GM19023 (cell line): ENCODE measurements around the gene PLIN5.
"Not testable (repeated sequence)": the region's sequence is repeated elsewhere in the genome, so short reads cannot be mapped to it uniquely, and the experiment has no call there.

Source experiments
- ATAC-seq: cut with Tn5 transposase; IDR thresholded peaks from one replicate; pipeline ENCODE4 v1.9.1; 2021; ENCODE audit warnings: mild to moderate bottlenecking, moderate library complexity; ENCODE audit not compliant: unreplicated experiment

Gene PLIN5

DNA sequence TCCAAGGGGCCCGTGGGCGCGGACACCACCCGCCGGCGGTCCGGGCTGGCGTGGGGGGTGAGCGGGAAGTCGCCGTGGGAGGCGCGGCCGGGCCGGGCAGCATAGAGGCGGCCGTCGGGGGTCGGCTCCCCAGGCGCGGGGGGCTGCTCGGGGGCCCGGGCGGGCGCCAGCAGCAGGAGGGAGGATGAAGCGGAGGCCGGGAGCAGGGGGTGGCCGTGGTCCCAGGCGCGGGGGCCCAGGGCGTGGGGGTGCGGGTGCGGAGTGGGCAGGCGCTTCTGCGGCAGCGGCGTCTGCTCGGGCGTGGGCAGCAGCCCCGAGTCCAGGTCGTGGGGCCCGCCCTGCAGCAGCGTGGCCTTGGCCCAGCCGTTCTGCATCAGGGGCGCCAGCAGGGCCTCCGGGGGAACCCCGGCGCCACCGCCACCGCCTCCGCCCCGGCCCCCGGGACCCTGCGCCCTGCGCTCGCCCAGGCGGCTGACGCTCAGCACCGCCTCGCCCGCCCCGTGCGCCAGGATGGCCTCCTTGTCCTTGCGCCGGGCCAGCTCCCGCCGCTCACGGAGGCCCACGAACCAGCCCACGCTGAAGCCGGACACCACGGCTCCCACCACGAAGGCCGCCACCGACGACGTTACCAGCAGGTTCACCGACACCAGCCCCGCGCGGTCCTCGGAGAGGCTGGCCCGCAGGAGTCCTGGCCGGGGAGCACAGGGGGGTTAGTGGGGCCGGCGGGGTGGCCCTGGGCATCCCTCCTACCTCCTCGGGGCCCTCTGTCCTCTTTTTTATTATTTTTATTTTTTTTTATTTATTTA is 9.0 kb upstream of the PLIN5 start:
- no peak for ATAC-seq

DNA sequence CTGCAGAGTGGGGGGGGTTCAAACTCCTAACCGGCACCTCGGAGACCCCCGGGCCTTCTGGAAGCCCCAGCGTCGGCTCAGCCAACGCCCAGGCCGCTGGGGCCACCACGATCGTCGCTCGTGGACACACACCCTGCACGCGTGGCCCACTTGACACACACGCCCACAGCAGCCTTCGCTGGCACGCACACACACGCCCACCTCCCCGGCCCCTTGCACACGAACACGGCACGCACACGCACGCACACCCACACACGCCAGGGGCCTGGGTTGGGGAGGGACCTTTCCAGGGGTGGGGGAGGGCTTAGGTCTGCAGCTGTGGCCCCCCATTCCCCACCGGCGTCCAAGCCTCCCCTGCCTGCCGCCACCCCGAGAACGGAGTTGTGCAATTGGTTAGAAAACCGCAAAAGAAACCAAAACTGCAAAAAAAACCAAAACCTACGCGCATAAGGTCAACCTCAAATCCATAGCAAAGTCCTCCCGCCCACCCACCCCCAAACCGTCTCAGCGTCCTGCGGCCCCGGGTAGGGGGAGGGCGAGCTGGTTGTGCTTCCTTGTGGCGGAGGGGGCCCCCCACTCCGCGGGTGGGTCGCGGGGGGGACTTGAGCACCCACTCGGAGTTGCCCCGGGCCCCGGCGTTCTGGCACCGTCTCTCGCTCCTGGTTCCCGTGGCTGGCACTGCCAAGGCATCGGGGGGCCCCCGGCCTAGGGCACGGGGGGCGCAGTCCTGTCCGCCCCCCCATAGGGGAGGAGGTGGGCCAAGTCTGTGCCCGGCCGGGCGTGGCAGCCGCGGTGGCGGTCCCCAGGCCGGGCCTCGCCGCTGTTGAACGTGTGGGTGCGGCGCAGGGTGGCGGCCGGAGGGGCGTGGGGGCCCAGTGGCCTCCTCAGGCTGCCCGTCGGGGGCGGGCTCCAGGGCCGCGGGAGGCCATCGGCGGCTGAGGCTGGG is 8.1 kb upstream of the PLIN5 start:
- ATAC-seq: no peak

DNA sequence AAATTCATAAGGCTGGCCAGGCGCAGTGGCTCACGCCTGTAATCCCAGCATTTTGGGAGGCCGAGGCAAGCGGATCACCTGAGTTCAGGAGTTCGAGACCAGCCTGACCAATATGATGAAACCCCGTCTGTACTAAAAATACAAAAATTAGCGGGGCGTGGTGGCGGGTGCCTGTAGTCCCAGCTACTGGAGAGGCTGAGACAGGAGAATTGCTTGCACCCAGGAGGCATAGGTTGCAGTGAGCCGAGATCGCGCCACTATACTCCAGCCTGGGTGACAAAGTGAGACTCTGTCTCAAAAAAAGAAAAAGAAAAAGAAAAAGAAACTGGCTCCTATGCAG is 6.8 kb upstream of the PLIN5 start:
- ATAC-seq: not testable (repeated sequence)

DNA sequence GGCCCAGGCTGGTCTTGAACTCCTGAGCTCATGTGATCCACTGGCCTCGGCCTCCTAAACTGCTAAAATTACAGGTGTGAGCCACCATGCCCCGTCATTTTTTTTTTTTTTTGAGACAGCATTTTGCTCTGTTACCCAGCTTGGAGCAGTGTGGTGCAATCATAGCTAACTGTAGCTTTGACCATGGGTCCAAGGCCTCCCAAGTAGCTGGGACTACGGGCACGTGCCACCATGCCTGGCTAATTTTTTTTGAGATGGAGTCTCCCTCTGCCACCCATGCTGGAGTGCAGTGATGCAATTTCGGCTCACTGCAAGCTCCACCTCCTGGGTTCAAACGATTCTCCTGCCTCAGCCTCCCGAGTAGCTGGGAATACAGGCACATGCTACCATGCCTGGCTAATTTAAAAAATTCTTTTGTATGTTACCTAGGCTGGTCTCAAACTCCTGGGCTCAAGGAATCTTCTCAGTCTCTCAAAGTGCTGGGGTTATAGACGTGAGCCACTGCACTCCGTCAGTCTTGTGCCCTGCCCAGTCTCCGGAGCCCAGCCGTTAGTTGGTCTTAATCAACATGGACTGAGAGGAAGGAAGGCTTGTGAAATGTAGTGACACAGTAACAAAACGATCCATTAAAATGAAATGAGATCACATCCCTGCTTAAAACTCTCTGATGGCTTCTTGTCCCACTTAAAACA is 6.2 kb upstream of the PLIN5 start:
- no peak for ATAC-seq

DNA sequence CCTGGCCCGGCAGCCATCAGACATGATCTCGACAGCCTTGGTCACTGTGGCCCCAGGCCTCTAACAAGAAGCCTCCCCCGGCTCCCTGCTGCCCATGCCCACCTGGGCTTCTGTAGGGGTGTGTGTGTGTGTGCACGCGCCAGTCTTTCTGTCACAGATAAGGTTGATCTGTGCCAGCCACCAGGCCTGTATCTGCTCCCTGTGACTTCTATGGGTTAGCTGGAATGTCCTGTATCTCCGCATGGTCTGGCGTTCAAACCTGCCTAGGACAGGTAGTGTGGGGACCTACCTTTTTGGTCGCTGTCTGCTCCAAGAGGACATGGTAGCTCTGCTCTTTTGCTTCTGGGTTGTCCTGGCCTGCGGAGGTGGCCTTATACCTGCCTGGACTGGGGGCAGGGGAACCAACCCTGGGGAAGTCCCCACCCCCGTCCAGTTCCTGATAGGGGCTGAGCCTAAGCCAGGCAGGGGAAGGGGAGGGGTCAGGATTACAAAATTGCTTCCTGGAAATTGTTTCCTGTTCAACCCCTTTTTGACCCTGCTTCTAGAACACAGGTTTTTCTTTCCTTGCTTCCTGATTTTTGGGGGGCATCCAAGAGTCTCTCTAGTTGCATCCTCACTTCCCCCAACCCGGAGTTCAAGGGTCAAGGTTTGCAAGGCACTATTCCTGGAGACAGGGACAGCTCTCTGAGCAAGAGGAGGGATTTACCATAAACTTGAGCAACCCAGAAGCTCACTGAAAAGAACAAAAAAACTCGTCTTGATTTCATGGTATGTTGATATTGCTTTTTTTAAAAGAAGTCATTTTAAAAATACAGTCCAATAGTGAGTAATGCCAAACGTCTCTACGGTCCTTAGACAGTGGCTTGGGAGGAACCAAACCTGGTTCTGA is 4.9 kb upstream of the PLIN5 start, which contains the start of gene LRG1:
Gene LRG1 (minus strand): TSS at position 344 of the 889 bp plus-strand sequence. CDS start 23 bp downstream, at position 321.
- ATAC-seq: no peak

DNA sequence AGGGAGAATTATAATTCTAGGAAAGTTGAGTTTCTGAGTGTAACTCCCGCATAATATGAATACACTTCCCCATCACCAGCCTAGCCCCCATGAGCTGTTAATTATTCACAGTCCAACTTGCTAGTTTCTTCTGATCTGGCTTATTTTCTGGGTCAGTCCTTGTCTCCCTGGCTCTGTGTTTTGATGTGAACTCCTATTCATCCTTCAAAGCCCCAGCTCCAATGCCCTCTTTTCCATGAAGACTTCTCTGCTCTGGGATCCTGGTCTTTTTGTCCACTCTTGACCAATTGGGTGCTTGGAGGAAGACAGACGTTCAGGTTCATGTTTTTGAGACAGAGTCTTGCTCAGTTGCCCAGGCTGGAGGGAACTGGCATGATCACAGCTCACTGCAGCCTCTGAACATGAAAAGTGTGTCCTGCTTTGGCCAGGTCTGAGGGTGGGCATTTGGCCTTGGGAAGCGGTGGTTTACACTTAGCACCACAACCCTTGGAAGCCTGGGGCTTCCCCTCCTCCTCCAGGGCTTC is 4.2 kb upstream of the PLIN5 start:
- no peak for ATAC-seq

DNA sequence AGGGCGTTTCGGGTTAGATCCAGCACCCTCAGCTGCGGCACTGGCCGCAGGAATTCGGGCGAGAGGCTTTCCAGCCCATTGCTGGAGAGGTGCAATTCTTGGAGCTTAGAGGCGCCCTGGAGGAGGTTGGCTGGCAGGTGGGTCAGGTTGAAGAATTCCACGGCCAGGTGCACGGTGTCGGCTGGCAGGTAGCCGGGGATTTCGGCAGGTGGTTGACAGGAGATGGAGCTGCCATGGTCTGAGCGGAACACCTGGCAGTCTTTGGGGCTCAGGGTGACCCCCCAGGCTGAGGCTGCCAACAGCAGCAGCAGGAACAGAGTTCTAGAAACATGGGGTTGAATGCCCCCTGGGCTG is 3.6 kb upstream of the PLIN5 start:
- no peak for ATAC-seq

DNA sequence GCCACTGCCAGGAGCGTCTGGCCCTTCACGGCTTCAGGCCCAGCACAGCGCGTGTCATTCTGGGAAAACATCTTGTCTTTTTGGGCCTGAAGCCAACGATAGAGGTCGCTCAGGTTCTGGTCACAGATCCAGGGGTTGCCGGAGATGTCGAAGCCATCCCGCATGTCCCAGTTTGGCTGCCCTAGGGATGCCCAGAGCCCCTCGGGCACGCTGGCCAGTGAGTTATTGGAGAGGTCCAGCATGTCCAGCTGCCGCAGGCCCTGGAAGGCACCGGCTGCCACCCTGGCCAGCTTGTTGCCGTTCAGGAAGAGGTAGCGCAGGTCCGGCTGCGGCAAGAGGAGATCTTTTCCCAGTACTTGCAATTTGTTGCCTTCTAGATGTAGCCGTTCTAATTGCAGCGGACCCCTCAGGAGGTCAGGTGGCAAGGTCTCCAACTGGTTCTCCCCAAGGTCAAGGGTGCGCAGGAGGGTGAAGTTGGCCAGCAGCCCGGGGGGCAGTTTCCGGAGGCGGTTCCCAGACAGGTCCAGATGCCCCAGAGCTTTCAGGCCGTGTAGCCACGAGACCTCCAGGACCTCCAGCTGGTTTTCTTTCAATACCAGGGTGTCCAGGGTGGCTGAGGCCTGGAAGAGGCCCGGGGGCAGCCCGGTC is 3.1 kb upstream of the PLIN5 start:
- ATAC-seq: no peak

DNA sequence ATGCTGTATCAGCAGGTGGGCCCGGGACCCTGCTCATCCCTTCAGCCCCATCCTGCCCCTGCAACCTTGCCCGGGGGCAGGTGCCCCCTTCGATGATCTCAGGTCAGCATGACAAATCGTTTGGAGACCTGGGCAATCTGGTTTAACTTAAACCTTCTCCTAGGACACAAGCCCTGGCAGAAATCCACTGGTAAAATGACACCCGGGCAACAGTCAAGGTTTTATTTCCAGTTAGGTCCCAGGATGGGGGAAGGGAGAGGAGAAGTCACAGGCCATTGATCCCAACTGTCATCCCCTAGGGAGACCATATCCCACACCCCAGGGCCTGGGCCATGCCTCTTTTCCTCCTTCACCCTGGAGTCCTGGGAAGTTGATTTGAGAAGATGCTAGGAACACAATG is 1.8 kb upstream of the PLIN5 start:
- no peak for ATAC-seq

DNA sequence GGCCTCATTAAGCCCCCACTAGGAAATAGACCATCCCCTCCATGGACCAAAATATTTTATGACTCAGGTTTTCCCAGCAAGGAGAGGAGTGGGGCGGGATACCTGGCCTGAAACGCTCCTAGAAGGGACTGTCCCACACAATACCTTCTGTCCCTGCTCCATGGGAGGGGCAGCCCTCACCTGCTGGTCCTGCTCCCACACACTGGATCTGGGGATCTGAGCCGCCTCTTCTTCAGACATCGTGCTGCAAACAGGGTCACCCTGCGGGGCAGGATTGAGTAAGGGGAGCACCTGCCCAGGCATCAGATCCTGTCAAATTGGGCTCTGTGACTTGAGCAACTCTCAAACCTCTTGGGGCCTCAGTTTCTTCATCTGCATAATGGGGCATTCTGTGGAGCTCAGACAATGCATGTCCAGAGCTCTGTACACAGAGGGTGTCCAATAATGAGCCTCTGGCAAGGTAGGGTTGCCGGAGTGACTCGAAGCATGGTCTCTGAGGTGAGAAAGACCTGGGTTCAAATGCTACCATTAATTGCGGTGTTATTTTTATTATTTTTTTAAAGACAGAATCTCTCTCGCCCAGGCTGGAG is 1.1 kb downstream of the PLIN5 start:
- no peak for ATAC-seq

DNA sequence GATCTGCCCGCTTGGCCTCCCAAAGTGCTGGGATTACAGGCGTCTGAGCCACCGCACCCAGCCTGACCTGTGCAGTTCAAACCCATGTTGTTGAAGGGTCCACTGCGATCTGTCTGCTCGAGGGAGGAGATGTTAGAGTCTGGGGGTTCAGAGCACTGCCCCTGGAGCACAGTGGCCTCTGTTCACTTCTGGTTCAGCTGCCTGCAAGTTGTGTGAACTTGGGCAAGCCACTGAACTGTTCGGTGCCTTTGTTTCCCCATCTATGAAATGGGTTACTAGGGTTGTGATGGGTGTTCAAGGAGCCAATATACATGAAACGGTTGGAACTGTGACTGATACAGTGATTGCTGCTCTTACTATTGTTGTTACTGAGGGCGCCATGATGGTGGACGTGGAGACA is 1.7 kb downstream of the PLIN5 start:
- no peak for ATAC-seq

DNA sequence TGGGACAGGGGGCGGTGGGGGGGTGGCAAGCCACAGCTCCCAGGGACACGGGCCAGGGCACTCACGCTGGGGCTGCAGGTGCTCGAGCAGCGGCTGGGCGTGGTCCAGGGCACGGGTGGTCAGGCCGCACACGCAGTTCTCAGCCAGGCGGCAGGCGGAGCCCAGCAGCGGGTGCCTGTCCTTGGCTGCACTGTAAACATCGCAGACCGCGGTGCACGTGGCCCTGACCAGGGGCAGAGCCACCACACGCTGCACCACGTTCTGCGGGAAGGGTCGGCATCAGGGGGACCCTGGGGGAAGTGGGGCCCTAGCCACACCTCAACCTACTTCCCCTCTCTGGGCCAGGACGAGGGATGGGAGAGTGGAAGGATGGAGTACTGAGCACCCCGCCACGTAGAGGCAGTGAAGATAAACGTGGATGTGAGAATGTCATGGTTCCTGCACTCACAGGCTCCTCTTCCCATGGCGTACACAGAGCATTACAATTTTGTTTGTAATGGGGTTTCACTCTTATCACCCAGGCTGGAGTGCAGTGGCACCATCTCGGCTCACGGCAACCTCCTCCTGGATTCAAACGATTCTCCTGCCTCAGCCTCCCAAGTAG is 3.4 kb downstream of the PLIN5 start:
- no peak for ATAC-seq

DNA sequence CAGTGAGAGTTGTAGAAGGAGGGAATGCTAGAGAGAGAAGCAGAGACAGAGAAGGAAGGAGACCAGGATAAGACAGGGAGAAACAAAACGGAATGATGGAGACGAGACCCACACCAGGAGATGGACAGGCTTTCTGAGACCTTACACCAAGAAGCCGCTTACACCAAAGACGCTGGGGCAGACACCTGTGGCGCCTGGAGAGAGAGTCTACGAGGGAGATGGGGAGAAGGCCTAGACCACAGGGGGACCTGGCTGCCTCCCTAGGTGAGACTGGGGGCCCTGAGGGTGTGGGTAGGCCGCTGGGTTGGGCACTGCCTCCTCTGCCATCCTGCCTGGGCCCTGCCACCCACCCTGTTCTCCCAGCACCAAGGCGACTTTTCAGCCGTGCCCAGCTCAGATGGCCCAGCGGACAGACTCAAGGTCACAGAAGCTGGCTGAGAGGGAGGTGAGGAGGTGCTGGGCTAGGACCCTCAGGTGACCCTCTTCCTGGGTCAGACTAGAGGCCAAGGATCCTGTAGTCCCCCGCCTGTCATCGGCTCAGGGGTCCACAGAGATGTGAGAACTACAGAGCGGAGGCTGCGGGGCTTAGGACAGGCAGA is 5.0 kb downstream of the PLIN5 start:
- no peak for ATAC-seq

DNA sequence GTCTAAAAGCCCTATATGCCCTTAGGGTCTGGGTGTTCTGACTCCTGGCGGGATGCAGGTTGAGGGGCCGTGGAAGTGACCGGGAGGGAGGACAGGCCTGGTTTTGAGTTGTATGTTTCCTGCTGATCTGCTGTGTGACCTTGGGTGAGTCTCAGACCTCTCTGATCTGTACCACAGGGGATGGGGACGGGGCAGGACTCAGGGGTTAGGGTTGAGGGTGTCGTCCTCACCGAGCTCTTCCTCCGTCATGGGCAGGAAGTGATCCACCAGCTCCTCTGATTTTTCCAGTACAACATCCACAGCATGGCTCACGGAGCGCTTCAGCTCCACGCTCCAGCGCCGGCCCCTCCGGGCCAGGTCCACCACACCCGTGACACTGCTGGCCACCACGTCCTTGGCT is 6.2 kb downstream of the PLIN5 start:
- ATAC-seq: no peak

DNA sequence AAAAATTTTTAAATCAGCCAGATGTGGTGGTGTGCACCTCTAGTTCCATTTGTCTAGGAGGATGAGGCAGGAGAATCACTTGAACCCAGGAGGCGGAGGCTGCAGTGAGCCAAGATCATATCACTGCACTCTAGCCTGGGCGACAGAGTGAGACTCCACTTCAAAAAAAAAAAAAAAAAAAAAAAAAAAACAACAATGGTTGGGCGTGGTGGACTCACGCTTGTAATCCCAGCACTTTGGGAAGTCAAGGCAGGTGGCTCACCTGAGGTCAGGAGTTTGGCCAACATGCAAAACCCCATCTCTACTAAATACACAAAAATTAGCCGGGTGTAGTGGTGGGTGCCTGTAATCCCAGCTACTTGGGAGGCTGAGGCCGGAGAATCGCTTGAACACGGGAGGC is 7.6 kb downstream of the PLIN5 start:
- ATAC-seq: not testable (repeated sequence)

DNA sequence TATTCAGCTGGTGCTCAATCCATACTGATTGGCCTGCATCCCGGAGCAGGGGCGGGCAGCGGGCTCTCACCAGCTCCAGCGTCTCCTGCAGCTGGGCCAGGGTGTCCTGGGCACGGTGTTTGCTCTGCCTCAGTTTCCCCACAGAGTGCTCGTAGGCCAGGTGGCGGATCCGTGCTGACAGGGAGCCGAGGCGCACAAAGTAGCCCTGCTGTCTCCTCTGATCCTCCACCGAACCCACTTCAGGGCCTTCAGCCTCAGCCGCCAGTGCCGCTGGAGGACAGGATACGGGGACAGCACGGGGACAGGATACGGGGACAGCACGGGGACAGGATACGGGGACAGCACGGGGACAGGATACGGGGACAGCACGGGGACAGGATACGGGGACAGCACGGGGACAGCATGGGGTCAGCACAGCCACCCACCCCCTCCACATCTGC is 9.4 kb downstream of the PLIN5 start:
- ATAC-seq: no peak

DNA sequence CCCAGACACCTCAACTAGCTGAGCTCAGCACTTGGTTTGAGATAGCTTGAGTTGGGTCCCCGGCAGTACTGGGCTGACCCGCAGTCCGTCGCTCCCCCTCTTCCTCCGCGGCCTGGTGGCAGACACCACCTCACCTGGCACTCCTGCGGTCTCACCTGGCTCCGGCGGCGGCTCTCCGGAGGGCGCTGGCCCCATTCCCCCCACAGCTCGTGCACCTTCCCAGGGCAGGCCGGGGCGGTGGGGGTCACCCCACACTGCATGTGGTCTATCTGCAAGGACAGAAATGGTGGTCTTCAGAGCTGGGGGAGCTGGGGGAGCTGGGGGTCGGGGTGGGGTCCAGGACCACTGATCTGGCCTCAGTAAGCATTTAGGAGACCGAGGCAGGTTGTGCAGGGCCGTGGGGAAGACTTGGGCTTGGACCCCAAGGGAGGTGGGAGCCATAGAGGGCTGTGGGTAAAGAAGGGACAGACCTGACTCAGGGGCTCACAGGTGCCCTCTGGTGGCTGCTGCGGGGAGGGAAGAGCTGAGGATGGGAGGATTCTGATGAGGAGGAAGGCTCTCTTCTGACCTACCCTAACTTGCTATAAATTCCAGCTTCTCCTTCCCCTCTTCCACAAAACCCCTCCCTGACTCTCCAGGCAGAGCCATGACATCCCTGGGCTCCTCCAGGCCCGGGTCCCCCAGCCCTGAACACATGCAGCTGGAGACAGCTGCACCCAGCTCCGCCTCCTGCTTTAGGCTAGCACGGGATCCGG is 10.0 kb downstream of the PLIN5 start:
- ATAC-seq: no peak
